ENCODE data around the gene FAM227B.
"Not testable (repeated sequence)": the region's sequence is repeated elsewhere in the genome, so short reads cannot be mapped to it uniquely, and the experiment has no call there.

FAM227B gene

DNA sequence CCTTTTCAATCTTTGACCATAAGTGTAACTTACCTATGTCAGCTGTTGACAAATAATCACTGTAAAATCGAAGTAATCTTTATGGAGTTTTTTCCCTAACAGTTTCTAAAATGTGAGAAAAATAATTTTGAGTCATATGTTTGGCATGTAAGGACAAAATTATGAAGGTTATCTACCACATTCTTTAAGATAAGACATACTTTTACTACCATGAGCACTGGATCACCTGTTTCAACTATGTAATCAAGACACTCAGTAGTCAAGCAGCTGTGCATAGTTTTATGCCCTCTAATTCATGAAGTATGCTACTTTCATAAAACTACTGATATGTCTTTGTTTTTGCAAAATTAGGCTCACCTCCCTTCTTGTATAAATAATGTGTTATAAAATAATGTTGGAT lies 185.4 kb downstream of the FAM227B start:
- DNase-seq, result no peak

DNA sequence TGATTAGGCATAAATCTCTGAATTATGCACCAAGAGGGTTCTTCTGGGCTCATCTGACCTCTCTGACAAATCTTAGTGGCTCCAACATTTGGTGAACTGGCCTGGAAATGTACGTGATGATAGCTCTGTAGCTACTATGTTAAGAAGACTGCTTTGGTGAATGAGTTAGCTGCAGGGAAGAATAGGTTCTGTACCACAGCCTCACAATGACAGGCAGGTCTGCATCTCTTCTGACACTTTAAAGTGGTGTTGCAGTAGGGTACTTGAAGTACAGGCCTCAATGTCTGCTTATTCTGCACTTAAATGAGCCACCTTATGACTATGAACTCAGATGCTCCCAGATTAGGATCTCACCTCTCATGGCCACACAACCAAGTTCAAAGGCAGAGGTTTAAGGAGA lies 190.6 kb downstream of the FAM227B start:
- no peak for DNase-seq

- DNase-seq, result no peak
Measured at GRCh38 chr15:49428409-49429095, 192.1 kb downstream of the FAM227B start.

- DNase-seq, result no peak
Measured at GRCh38 chr15:49427372-49427771, 193.2 kb downstream of the FAM227B start.

- no peak for DNase-seq
Measured at GRCh38 chr15:49424954-49425353, 195.7 kb downstream of the FAM227B start.

- peak; percentile 21 for DNase-seq
Measured at GRCh38 chr15:49423901-49424550, 196.6 kb downstream of the FAM227B start.

DNA sequence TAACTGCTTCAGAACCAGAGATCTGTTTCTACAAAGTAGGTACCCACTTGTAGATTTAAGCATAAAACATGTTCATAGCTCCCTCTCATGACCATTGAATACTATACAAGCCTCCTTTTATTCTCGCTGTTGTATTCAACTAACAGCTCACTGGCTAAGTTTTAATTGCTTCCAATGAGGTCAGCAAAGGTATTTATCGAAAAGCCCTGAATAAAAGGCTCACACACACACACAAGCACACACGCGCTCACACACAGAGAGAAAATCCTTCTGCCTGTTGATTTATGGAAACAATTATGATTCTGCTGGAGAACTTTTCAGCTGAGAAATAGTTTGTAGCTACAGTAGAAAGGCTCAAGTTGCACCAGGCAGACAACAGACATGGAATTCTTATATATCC lies 197.6 kb downstream of the FAM227B start, which contains the start of gene FGF7:
FGF7 (plus strand) TSS at position 222 of the 400 bp plus-strand sequence. CDS start 1,056 bp downstream, outside the sequence.
- peak; percentile 48 for DNase-seq

GRCh38 chr15:49421991-49422390 lies 198.6 kb downstream of the FAM227B start:
- DNase-seq, result peak; percentile 46

DNA sequence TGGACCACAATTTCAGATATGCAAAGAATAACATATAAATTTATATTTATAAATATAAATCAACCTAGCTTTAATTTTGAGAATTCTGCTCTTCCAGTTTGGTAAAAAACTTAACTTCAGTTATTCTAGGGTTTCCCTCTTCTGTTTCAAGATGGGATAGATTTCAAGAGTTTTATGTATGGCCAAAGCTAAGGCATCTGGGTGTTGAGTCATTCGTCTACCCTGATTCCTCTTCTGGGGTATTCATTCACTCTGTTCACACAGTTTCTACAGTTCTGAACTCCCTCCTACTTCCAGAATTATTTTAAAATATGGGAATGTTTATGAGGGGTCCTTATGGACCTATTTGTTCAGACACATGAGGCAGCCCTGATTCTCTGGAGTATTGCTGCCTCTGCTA lies 201.8 kb downstream of the FAM227B start:
- no peak for DNase-seq

DNA sequence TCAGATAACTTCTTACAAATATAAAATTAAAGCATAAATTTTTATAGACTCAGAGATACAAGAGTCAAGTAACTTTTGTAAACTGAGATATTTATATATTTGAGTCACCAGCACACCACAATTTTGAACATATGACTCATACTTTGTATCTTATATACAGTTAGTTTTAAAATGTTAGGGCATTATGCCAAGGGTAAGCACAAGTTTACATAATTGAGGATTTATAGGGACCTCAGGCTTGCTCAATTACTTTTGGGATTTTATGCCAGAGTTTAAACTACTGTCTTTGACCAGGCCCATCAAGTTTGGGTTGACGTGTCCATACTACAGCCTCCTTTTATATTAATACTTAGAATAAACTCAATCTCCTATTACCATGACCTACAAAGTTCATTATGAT lies 205.0 kb downstream of the FAM227B start:
- DNase-seq, result no peak

DNA sequence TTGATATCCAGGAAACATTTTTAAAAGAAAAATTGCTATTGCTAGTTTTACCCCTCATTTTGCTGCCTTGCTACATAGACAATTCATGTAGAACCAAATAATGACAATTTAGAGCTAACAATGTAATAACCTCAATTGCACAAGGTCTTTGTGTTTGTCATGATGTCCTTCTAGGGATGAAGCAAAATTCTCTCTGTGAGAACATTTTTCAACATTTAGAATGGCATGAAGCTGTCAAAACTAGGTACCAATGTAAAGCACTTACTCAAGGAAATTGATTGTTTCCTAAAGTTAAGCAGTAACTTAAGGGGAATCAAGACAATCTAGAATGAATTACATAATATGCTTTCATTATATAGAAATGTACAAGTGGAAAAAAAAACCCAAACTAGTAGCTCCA lies 205.5 kb downstream of the FAM227B start:
- no peak for DNase-seq

- peak; percentile 28 for DNase-seq
Measured at GRCh38 chr15:49412797-49413196, 207.8 kb downstream of the FAM227B start.

GRCh38 chr15:49410641-49411040 lies 210.0 kb downstream of the FAM227B start:
- DNase-seq, result no peak

DNA sequence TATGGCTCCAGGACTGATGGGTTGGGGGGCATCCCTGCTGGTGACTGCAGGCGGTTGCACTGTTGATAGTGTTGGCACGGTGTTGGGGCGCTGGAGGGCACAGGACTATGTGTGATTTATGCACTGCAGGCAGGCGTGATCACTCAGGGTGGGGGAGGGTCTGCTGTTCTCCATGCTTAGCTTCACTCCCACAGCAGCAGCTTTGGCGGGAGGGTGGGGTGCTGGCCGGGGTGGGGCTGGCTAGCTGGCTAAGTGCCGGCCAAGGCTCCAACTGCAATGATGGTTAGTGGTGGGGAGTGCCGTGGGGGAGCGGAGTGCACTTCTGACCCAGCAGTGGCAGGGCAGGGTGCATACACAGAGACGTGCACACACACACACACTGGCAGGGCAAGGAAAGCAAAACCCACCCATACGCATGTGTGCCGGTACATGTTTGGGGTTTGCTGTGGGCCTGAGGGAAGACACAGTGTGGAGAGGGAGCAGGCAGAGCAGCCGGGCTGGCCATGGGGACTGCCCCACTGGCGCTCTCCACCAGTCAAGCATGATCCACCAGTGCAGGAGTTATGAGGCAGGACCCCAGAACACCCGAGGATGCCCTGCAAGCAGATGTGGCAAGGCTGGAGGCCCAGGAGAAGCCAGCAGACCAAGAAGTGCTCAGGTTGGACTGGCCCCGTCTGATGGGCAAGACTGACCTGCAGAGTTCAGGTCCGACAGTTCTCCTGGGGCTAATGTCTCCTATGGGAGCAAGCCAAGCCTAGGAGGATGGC lies 214.1 kb downstream of the FAM227B start:
- no peak for DNase-seq

DNA sequence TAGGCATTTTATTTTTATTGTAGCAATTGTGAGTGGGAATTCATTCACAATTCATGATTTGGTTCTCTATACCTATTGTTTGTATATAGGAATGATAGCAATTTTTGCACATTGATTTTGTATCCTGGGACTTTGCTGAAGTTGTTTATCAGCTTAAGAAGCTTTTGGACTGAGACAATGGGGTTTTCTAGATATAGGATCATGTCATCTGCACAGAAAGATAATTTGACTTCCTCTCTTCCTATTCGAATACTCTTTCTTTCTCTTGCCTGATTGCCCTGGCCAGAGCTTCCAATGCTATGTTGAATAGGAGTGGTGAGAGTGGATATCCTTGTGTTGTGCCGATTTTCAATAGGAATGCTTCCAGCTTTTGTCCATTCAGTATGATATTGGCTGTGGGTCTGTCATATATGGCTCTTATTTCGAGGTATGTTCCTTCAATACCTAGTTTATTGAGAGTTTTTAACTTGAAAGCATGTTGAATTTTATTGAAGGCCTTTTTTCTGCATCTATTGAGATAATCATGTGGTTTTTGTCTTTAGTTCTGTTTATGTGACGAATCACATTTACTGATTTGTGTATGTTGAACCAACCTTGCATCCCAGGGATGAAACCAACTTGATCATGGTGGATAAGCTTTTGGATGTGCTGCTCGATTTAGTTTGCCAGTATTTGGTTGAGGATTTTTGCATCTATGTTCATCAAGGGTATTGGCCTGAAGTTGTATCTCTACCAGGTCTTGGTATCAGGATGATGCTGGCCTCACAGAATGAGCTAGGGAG lies 217.9 kb downstream of the FAM227B start:
- DNase-seq, result not testable (repeated sequence)

DNA sequence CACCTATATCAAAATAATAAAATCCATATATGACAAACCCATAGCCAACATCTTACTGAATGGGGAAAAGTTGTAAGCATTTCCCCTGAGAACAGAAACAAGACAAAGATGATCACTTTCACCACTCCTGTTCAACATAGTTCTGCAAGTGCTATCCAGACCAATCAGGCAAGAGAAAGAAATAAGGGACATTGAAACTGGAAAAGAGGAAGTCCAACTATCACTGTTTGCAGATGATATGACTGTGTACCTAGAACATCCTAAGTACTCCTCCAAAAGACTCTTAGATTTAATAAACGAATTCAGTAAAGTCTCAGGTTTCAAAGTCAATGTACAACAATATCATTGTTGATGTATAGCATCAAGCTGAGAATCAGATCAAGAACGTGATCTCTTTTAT lies 233.1 kb downstream of the FAM227B start:
- no peak for DNase-seq

- DNase-seq, result no peak
Measured at GRCh38 chr15:49383266-49383665, 237.4 kb downstream of the FAM227B start.

- no peak for DNase-seq
Measured at GRCh38 chr15:49382394-49382793, 238.2 kb downstream of the FAM227B start.

DNA sequence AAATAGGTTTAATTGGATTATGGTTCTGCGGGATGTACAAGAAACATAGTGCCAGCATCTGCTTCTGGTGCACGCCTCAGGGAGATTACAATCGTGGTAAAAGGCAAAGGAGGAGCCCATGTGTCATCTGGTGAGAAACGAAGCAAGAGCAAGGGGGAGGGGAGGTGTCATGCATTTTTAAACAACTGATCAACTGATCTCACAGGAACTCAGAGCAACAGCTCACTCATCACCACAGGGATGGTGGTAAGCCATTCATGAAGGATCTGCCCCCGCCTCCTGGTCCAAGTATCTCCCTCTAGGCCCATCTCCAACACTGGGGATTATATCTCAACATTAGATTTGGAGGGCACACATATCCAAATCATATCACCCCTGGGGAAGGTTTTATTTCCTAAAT lies 239.7 kb downstream of the FAM227B start:
- DNase-seq, result no peak

DNA sequence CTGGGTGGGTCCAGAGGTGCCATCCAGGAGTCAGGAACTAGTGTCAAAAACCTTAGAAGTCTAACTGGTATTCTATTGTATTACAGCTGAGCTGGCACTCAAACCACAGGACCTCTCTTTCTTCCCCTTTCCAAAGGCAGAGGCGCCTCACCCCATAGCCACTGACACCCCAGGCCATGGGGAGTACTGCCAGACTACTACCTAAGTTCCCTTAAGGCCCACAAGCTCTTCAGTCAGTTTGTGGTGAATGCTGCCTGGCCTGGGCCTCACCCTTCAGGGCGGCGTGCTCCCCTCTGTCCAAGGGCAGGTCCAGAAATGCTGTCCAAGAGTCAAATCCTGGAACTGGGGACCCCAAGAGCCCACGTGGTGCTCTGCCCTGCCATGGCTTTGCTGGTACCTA lies 240.6 kb downstream of the FAM227B start:
- no peak for DNase-seq

- DNase-seq, result no peak
Measured at GRCh38 chr15:49372366-49372765, 248.3 kb downstream of the FAM227B start.

- DNase-seq, result no peak
Measured at GRCh38 chr15:49370782-49371181, 249.8 kb downstream of the FAM227B start.

DNA sequence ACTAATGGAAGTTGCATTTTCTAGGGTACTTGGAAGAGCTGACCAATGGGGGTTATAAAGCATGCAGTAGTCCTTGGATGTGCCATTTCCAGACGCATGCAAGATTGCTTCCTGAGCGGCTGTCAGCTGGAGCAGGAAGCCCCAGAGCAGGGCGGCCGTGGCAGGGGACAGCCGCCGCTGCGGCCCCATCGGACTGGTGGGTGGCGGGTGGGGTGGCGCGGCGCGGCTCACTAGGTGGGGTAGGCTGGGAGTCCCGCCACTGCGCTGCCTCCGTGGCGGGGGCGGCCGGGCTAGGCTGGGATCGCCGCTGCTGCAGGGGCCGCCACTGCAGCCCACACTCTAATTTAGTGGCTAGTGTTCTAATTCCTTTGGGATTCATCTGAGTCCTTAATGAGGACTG lies 254.1 kb downstream of the FAM227B start:
- no peak for DNase-seq

Measured in right hindlimb (tissue), 1 donor.